Thoracic aorta (tissue), 2 donors: ENCODE measurements around the gene ROBO3. TPM values are rescaled to one million over a fixed set of nuclear protein-coding genes. Genes with fewer than 3 reads are reported as not detected.

ENCODE experiments used
- ATAC-seq: fragments of 150-250 bp; one replicate; pipeline ENCODE4 v1.8.0; 2017; ENCODE audit warnings: low read depth; ENCODE audit not compliant: insufficient number of reproducible peaks, low FRiP score
- DNase-seq: peaks from one replicate; pipeline ENCODE4 v3.0.0-alpha.2; 2020; ENCODE audit warnings: low spot score
- H3K27ac ChIP-seq, 2 donors: fragments of 200-600 bp; sonication (generic); 1 replicate in 1 of 2; 2 replicates in 1 of 2; pipeline ENCODE4 v1.5.1; 2016; ENCODE audit warnings: mild to moderate bottlenecking in 2 of 2, moderate library complexity in 2 of 2
- H3K27me3 ChIP-seq: fragments of 200-600 bp; sonication (generic); replicated peaks from 2 replicates; pipeline ENCODE4 v1.6.0; 2016; ENCODE audit warnings: mild to moderate bottlenecking; ENCODE audit not compliant: insufficient read depth
- H3K36me3 ChIP-seq: fragments of 200-600 bp; sonication (generic); one replicate; pipeline ENCODE4 v1.5.1; 2016
- H3K4me1 ChIP-seq, 2 donors: fragments of 200-600 bp; sonication (generic); 1 replicate in 1 of 2; 2 replicates in 1 of 2; pipeline versions ENCODE4 v1.5.1 to v1.6.0; 2016; ENCODE audit warnings: low read depth in 2 of 2, mild to moderate bottlenecking in 1 of 2; ENCODE audit not compliant: control insufficient read depth in 1 of 2
- H3K4me3 ChIP-seq: fragments of 200-600 bp; sonication (generic); 2 replicates; pipeline ENCODE4 v1.5.1; 2016; ENCODE audit warnings: mild to moderate bottlenecking
- H3K9me3 ChIP-seq: fragments of 200-600 bp; sonication (generic); 2 replicates; pipeline ENCODE4 v1.5.1; 2016
- CTCF ChIP-seq: fragments of 200-600 bp; sonication (generic); IDR thresholded peaks from one replicate; pipeline ENCODE4 v1.5.1; 2019; ENCODE audit warnings: antibody characterized with exemption
- total RNA-seq, 2 donors: library from RNA; depleted of rRNA; stranded (reverse); fragments of >200 nt; gene quantifications; one replicate each; pipeline versions ENCODE4 v1.1.0 to v1.2.3, GENCODE V29; 2016

Gene ROBO3, protein sequence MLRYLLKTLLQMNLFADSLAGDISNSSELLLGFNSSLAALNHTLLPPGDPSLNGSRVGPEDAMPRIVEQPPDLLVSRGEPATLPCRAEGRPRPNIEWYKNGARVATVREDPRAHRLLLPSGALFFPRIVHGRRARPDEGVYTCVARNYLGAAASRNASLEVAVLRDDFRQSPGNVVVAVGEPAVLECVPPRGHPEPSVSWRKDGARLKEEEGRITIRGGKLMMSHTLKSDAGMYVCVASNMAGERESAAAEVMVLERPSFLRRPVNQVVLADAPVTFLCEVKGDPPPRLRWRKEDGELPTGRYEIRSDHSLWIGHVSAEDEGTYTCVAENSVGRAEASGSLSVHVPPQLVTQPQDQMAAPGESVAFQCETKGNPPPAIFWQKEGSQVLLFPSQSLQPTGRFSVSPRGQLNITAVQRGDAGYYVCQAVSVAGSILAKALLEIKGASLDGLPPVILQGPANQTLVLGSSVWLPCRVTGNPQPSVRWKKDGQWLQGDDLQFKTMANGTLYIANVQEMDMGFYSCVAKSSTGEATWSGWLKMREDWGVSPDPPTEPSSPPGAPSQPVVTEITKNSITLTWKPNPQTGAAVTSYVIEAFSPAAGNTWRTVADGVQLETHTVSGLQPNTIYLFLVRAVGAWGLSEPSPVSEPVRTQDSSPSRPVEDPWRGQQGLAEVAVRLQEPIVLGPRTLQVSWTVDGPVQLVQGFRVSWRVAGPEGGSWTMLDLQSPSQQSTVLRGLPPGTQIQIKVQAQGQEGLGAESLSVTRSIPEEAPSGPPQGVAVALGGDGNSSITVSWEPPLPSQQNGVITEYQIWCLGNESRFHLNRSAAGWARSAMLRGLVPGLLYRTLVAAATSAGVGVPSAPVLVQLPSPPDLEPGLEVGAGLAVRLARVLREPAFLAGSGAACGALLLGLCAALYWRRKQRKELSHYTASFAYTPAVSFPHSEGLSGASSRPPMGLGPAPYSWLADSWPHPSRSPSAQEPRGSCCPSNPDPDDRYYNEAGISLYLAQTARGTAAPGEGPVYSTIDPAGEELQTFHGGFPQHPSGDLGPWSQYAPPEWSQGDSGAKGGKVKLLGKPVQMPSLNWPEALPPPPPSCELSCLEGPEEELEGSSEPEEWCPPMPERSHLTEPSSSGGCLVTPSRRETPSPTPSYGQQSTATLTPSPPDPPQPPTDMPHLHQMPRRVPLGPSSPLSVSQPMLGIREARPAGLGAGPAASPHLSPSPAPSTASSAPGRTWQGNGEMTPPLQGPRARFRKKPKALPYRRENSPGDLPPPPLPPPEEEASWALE (N-terminal part only)
- 10 to 100 TPM in 1 of 2 donors, 1 to 10 TPM in 1; 5.5 to 13.7 TPM for total RNA-seq

- no peak for ATAC-seq
These were observed at the start of gene ROBO3 for GRCh38 chr11:124865181-124865901. Gene ROBO3 (plus strand): TSS chr11:124865432. CDS start chr11:124865578, 146 bp downstream.

GRCh38 chr11:124817036-124817435 lies 48.2 kb upstream of the ROBO3 start:
- no peak overlapping the region for H3K4me3 ChIP-seq
- no peaks in the 10 kb centered on the region for H3K4me1 ChIP-seq
- DNase-seq = no peak
- H3K27ac ChIP-seq = no peak overlapping the region
- H3K9me3 ChIP-seq = no peaks in the 10 kb centered on the region
- TF ChIP-seq CTCF = no peak
- no peaks in the 10 kb centered on the region for H3K36me3 ChIP-seq
- H3K27me3 ChIP-seq = no peaks in the 10 kb centered on the region
- ATAC-seq = no peak

More at GRCh38 chr11:124865181-124865901, at the start of gene ROBO3:
- no peak within 1 kb of the TSS for H3K27ac ChIP-seq
- peaks cover 27 to 37% of the 10 kb centered on the region in 2 donors for H3K4me1 ChIP-seq
- H3K36me3 ChIP-seq = no peaks in the 10 kb centered on the region
- H3K9me3 ChIP-seq = no peaks in the 10 kb centered on the region
- no peak for TF ChIP-seq CTCF
- H3K27me3 ChIP-seq = peaks cover 22% of the 10 kb centered on the region
- H3K4me3 ChIP-seq = peak within 1 kb of the TSS; percentile 62
- no peak for DNase-seq

DNA sequence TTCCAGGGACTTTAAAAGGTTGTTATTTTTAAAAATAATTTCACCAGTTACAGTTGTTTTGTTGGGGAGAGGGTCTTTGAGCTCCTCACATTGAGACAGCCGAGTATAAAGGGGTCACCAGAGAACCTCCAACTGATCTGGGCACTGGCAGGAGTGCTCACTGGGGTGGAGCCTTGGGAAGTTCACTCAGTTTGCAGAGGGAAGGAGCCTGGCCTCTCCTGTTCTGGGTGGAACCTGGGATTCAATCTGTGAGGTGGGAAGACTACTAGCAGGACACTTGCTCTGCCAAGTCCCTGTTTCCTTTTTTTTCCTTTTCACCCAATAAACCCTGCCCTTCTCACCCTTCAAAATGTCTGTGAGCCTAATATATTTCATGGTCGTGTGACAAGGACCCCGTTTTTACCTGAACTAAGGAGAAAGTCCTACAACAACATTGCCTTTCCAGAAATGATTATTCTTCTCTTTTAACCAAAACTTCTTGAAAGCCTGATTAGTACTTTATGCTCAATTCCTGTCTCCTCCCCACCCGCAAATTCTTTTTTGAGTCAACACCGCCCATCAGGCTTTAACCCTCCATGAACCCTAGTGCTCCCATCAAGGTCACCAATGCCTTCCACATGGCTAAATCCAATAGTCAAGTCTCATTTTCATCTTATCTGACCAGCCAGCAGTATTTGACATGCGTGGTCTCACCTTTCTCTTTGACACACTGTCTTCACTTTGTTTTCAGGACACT lies 43.1 kb upstream of the ROBO3 start:
- no peak for TF ChIP-seq CTCF

GRCh38 chr11:124823512-124824376 lies 41.5 kb upstream of the ROBO3 start:
- Histone ChIP-seq H3K4me1 (no peaks in the 10 kb centered on the region), H3K9me3 (no peaks in the 10 kb centered on the region), H3K36me3 (no peaks in the 10 kb centered on the region), H3K27me3 (no peaks in the 10 kb centered on the region), H3K27ac (no peak overlapping the region), H3K4me3 (no peak overlapping the region)
- ATAC-seq (no peak), DNase-seq (no peak)
- no peak for TF ChIP-seq CTCF

More for the DNA sequence above, 43.1 kb upstream of the ROBO3 start:
- no peaks in the 10 kb centered on the region for H3K9me3 ChIP-seq
- ATAC-seq = no peak
- H3K36me3 ChIP-seq = no peaks in the 10 kb centered on the region
- H3K27me3 ChIP-seq = no peaks in the 10 kb centered on the region
- no peaks in the 10 kb centered on the region for H3K4me1 ChIP-seq
- no peak overlapping the region for H3K4me3 ChIP-seq
- no peak for DNase-seq
- H3K27ac ChIP-seq = no peak overlapping the region
